Sciatic nerve (tissue), 2 donors: ENCODE data around the gene C10orf90. TPM values are rescaled to one million over a fixed set of nuclear protein-coding genes. Genes with fewer than 3 reads are reported as not detected.
"Not testable (repeated sequence)": the region's sequence is repeated elsewhere in the genome, so short reads cannot be mapped to it uniquely, and the experiment has no call there.

Experiments used
- ATAC-seq: fragments of 200-7000 bp; cut with Tn5 transposase; one replicate; pipeline ENCODE4 v1.9.1; 2020; ENCODE audit warnings: mild to moderate bottlenecking, moderate library complexity
- DNase-seq: peaks from one replicate; pipeline ENCODE4 v3.0.0-alpha.2; 2020; ENCODE audit warnings: low spot score
- intact Hi-C: fragments of 100-400 bp; cut with DNase I; formaldehyde crosslinking; loops from one replicate; pipeline ENCODE4 v1.14.2; 2022
- total RNA-seq: library from RNA; stranded (reverse); fragmentation: NEBNext Ultra II Directional; extraction: Animal tissue kit (Norgen Biotek cat#: 25700); gene quantifications from one replicate; pipeline ENCODE4 v1.2.1, GENCODE V29; 2021
- donor health status: DM: no; HTN: no; CAD: no.
- donor health status: DM: no; HTN: no; CAD: no.

The C10orf90 gene
- total RNA-seq, 1 donor from 2014 or later: not detected

DNA sequence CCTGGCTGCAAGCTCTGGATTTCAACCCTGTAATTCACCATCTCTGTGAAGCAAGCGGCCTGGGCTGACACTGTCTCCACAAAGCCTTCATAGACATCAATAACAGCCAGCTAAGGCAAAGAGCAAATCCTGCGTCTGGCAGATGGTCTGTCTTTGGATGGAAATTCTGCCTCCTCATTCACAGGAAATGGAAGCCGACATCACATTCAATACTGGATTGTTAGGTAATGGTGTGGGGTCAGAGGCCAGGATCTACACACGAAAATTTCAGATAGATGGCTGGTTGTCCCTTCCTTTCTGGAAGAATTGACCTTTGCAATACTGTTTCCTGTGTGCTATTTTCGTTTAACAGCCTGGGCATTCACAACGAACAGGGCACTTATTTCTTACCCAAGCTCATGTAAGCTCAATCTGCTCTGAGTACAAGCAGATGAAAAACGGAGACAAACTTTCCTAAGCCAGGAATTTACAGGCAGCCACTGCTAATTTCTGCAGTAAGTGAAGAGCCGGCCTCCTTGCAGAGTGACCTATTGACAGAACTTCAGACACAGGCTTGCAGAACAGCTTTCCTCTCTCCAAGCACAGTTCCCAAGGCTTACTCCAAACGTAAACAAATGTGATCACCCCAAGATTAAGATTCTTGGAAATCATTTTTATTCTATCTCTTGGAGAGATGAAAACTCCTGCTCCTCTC lies 279.2 kb downstream of the C10orf90 start:
- ATAC-seq: peak; percentile 71
- DNase-seq: no peak
- intact Hi-C loops: no loop called here

DNA sequence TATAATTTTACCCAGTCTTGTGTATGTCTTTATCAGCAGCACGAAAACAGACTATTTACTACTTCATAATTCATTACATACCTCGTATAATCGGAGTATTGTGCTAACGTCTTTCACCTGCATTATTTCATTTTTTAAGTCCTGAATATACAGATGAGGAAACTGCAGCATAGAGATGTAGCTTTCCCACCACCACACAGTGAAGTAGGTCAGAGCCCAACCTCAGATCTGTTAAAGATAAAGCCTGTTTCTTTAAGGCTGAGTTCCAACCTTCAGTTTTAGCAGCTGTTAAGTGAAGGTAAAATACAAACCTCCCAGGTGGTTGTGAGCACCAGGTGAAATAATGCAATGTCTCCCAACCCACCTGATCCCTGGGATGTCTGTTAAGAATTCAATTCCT lies 280.2 kb downstream of the C10orf90 start:
- intact Hi-C loops: no loop called here
- no peak for DNase-seq

DNA sequence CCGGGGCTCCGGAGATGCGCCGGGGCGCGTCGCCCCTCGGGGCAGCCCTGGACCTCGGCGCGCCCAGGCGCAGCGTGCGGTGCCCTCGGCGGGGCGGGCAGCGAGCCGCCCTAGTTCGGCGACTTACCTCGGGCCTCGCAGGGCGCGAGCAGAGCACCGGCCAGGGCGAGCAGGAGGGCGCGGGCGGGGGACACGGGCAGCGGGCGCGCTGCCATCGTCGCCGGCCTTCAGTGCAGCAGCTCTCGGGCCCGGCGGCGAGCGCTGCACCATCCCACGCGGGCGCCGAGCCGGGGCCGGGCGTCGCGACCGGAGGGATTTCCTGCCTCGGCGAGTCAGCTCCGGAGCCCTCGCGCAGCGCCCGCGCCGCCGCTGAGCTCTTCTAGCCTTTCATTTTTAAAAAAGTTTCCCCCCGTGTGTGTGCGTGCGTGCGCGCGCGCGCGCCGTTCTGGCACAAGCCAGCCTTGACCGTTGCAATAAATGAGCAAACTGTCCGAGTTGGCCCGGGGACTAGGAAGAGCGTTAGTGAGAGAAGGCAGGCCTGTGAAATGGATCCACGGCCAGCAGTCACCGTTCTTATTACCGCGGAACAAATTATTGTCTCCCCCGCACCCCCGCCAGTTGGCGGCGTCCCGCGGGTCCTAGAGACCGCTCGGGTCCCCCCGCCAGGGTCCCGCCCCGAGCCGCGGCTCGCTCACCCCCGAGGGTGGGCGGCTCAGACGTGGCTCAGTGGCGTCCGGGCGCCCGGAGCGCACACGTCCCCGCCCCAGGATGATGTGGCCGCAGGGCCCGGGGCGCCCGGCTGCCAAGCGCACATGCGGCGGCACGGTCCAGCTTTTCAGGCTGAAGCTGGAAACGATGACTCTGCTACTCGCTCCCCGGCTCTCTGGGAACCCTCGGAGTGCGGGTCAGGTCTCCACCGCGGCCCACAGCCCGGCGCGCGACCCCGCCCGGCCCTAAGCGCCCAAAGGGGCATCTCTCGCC lies 282.3 kb downstream of the C10orf90 start, which contains the start of gene ADAM12:
Gene ADAM12, minus strand, starts transcription at position 547 of the 981 bp plus-strand sequence. Its CDS starts 332 bp downstream, at position 215.
- intact Hi-C loops: no loop called here
- peak; percentile 54 for ATAC-seq

More for the DNA sequence above, 280.2 kb downstream of the C10orf90 start:
- no peak for ATAC-seq

DNA sequence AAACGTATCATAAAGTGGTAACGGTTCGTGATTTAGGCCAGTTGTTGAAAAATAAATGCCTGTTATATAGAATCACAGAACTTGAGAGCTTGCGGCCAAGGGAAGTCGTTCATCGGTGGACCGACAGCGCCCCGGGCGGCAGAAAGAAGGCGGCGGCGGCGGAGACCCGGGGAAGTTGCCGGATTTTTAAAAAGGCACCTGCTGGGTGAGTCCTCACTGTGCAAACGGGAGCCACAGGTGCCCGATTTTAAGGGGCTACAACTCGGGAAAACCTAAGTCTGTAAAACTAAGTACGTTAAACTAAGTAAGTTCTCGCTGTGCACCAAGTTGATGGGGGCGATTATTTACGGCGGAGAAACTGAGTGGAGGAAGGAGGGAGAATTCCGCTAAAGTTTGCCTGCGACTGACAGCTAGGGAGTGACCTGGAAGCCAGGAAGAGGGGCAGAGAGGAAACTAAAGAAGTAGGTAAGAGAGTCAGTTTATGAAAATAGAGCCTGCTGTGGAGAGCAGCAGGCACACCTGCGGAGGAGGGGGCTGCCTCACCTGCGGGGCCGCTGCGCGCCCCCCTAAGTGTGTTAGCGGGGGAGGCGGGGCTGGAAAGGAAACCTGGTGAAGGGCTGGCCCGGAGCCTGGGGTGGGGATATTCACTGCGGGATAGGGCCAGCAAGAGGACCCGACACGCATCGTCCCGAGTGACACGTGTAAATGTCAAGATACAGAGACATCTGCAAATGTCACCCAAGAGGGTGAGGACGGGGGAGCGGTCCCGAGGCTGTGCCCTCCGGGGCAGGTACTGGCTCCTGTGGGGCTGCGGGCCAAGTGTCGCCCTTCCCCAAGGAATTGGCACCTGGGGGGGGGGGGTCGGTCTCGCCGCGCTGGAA lies 283.2 kb downstream of the C10orf90 start:
- DNase-seq: peak; percentile 77
- peak; percentile 70 for ATAC-seq
- intact Hi-C loops: no loop called here

More for the DNA sequence above, 282.3 kb downstream of the C10orf90 start, which contains the start of gene ADAM12:
- DNase-seq: peak; percentile 65

DNA sequence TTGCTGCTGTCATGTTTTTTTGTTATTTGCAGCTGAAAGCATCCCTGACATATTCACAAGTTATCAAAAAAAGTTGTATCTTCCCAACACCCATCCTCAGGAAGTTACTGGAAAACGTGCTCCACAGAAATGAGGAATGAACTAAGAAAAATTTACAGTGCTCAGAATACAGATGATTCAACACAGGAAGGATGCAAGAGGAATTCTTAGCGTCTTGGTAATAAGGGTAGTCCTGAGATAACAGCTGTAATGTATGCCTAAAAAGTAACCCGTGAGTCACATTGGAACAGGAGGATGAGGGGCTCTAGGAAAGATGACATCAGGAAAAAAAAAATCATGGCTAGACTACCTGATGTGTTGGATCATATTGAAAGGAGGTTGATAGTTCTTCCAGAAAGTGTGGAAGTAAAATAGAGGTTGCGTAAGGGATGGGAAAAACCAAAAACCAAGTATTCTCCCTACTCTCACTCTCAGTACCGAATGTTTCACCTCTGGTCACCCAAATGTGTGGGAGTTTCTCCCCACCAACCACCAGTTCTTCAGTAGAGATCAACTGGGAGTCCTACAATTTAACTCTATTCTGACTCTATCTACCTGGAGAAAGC lies 286.1 kb downstream of the C10orf90 start:
- no peak for DNase-seq
- ATAC-seq: no peak
- intact Hi-C loops: no loop called here

DNA sequence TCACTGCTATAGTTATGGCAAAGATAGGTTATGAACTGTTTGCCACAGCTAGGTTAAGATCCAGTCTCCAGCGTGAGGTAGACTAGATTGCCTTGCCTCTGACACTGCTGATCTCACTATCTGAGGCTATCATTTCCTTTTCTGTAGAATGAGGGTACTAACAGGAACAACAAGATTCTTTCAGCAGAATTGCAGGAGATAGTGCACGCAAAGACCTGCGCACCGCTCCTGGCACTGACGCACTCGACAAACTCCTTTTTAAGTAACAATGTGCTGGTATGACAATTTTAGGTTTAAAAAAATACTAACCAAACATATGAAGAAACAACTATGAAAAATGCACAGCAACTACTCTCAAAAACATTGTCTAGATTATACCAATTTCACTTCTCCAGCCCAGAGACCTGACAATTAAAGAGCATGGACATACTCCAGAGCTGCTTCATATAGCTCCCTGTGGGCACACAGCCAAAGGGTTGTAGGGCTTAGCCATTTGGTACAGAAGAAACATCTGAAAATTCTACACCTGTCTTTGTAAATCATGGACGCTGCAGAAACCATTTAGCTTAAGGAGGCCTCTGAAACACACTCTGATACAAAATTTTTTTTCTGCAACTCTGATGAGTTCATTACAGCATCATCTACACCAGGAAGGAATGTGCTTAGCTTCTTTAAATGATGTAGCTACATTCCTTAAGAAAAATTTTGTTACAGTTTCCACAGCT lies 290.0 kb downstream of the C10orf90 start:
- intact Hi-C loops: no loop called here
- ATAC-seq: no peak

DNA sequence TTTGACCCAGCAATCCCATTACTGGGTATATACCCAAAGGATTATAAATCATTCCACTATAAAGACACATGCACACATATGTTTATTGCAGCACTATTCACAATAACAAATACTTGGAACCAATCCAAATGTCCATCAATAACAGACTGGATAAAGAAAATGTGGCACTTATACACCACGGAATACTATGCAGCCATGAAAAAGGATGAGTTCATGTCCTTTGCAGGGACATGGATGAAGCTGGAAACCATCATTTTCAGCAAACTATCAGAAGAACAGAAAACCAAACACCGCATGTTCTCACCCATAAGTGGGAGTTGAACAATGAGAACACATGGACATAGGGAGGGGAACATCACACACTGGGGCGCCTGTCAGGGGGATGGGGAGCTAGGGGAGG lies 291.3 kb downstream of the C10orf90 start:
- DNase-seq, ATAC-seq, intact Hi-C loops: not testable (repeated sequence)

More for the DNA sequence above, 290.0 kb downstream of the C10orf90 start:
- DNase-seq: no peak

DNA sequence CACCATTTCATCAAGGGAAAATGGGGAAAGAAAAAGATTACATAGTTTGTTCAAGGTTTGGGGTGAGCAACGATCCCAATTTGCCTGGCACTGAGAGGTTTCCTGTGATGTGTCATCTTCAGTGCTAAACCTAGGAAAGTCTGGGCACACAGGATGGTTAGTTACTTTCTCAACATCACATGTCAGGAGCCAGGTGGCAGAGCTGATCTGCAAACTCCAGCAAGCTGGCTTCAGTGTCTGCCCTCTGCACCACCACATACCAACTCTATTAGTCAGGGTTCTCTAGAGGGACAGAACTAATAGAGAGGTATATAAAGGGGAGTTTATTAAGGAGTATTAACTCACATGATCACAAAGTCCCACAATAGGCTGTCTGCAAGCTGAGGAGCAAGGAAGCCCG lies 293.5 kb downstream of the C10orf90 start:
- ATAC-seq (no peak), DNase-seq (no peak)
- intact Hi-C loops: no loop called here

DNA sequence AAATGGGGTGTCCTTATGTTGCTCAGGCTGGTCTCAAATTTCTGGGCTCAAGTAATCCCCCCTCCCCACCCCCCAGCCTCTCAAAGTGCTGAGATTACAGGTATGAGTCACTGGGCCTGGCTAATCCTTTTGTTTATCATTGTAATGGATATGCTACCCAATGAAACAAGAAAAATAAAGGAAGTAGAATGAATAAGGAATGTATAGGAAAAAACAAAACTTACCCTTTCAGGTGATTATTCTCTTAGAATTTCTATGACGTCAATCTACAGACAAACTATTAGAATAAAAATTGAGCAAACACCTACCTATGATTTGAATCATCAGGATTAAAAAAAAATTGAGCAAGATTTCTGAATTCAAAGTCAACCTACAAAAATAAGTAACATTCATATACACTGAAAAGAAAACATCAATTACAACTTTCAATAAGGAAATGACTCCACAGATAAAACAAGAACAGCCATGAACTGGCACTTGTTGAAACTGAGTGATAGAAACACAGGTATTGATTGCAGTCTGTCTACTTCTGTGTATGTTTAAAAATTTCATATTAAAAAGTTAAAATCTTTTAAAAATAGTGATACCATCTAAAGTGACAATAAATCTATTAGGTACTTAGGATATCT lies 294.5 kb downstream of the C10orf90 start:
- intact Hi-C loops: no loop called here
- no peak for DNase-seq
- ATAC-seq: no peak

DNA sequence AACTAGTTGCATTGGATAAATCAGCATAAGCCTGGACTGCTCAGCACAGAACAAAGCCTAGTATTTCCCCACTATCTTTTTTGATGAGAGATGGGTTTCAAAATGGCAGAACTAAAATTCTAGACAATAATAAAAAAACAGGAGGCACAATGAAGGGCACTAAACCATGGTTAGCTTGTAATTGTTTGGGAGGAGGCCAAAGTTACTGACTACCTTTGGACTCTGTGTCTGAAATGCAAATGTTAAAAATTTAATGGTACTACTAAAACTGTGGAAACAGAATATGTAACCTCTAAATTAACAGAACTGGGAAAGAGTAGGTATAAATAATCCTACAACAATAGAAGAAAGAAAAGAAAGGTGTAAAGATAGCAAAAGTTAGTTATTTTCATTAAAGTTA lies 295.2 kb downstream of the C10orf90 start:
- intact Hi-C loops: no loop called here

More for the DNA sequence above, 295.2 kb downstream of the C10orf90 start:
- no peak for DNase-seq
- ATAC-seq: no peak

Other genes with a start within 250 kb of the C10orf90 start
- 99.7 TPM for gene DOCK1, start 234.7 kb upstream of the C10orf90 start, total RNA-seq